H1 (cell line): ENCODE results near the gene CST7. TPM values are rescaled to one million over a fixed set of nuclear protein-coding genes. Genes with fewer than 3 reads are reported as not detected.

Experiments
- CTCF ChIA-PET: fragments of 300-600 bp; sonication (Branson Sonifier 250); formaldehyde crosslinking; loops from one replicate; lab custom pipeline; 2021; ENCODE audit not compliant: partially characterized antibody; lab: Charles Lee
- POLR2A ChIA-PET: fragments of 300-600 bp; sonication (Branson Sonifier 250); formaldehyde crosslinking; loops from one replicate; lab custom pipeline; 2021; ENCODE audit warnings: inconsistent platforms; ENCODE audit not compliant: partially characterized antibody; lab: Charles Lee
- DNase-seq, 2 experiments: peaks; one replicate each; pipeline versions ENCODE4 v3.0.0 to v3.0.0-alpha.2; 2010 to 2022; ENCODE audit warnings: low spot score in 2 of 2, low read depth in 1 of 2, mixed read lengths in 1 of 2
- FAIRE-seq: peaks from 2 replicates; lab custom pipeline; 2011; peaks lifted over from hg19 to GRCh38; lab: Jason Lieb, UNC
- H2AFZ ChIP-seq: 2 replicates; pipeline ENCODE4 v1.8.1; 2012; ENCODE audit warnings: low read length, inconsistent platforms
- H2AK5ac ChIP-seq: 2 replicates; pipeline ENCODE4 v1.6.1; 2013; ENCODE audit warnings: low read depth, low read length
- H2BK120ac ChIP-seq: replicated peaks from 2 replicates; pipeline ENCODE3; 2013; ENCODE audit warnings: low read depth, low read length, inconsistent platforms
- H2BK12ac ChIP-seq: 2 replicates; pipeline ENCODE4 v1.6.1; 2013; ENCODE audit warnings: low read depth, low read length
- H2BK15ac ChIP-seq: 2 replicates; pipeline ENCODE4 v1.6.1; 2013; ENCODE audit warnings: low read length
- H2BK20ac ChIP-seq: 2 replicates; pipeline ENCODE4 v1.6.1; 2013; ENCODE audit warnings: low read length
- H2BK5ac ChIP-seq: 2 replicates; pipeline ENCODE4 v1.6.1; 2013; ENCODE audit warnings: low read depth, low read length
- H3K14ac ChIP-seq: 2 replicates; pipeline ENCODE4 v1.6.1; 2013; ENCODE audit warnings: inconsistent platforms; ENCODE audit not compliant: insufficient read length
- H3K18ac ChIP-seq: 2 replicates; pipeline ENCODE4 v1.6.1; 2013; ENCODE audit warnings: low read length; ENCODE audit errors: extremely low read depth
- H3K23ac ChIP-seq: 2 replicates; pipeline ENCODE4 v1.6.1; 2013; ENCODE audit warnings: inconsistent platforms; ENCODE audit not compliant: insufficient read length
- H3K23me2 ChIP-seq: 2 replicates; pipeline ENCODE4 v1.6.1; 2013; ENCODE audit warnings: low read depth, low read length
- H3K27ac ChIP-seq: 2 replicates; pipeline ENCODE4 v1.6.1; 2011; ENCODE audit warnings: low read depth, low read length, inconsistent platforms
- H3K27me3 ChIP-seq, 4 experiments: replicated peaks in 1 of 4; 1 replicate in 1 of 4; 2 replicates in 3 of 4; pipeline versions ENCODE4 v1.6.1 to v1.8.1; 2011 to 2013; ENCODE audit warnings: low read length in 3 of 4, mild to moderate bottlenecking in 3 of 4, inconsistent platforms in 2 of 4, mixed read lengths in 2 of 4, moderate library complexity in 1 of 4; ENCODE audit not compliant: control insufficient read depth in 3 of 4, insufficient read depth in 3 of 4; ENCODE audit errors: extremely low read depth in 1 of 4
- H3K36me3 ChIP-seq, 4 experiments: 2 replicates each; pipeline versions ENCODE4 v1.6.1 to v1.8.1; 2011 to 2013; ENCODE audit warnings: mild to moderate bottlenecking in 4 of 4, low read length in 3 of 4, moderate library complexity in 2 of 4, control low read depth in 1 of 4, inconsistent platforms in 1 of 4; ENCODE audit not compliant: insufficient read depth in 4 of 4, control insufficient read depth in 2 of 4
- H3K4ac ChIP-seq: replicated peaks from 2 replicates; pipeline ENCODE3; 2013; ENCODE audit warnings: low read length, low read depth, mixed read lengths, inconsistent platforms; ENCODE audit not compliant: insufficient read length
- H3K4me1 ChIP-seq, 4 experiments: replicated peaks in 1 of 4; 1 replicate in 1 of 4; 2 replicates in 3 of 4; pipeline versions ENCODE4 v1.6.1 to v1.8.1; 2011 to 2013; ENCODE audit warnings: low read length in 3 of 4, inconsistent platforms in 2 of 4, mixed read lengths in 1 of 4; ENCODE audit not compliant: insufficient read depth in 4 of 4, control insufficient read depth in 3 of 4
- H3K4me2 ChIP-seq, 2 experiments: 2 replicates each; pipeline versions ENCODE4 v1.6.1 to v1.8.1; 2011 to 2013; ENCODE audit warnings: low read depth in 2 of 2, low read length in 2 of 2, control low read depth in 1 of 2, inconsistent platforms in 1 of 2, mild to moderate bottlenecking in 1 of 2; ENCODE audit not compliant: insufficient read depth in 1 of 2
- H3K4me3 ChIP-seq, 4 experiments: fragments of 200-600, 300-600 bp in 1 of 4; sonication (generic), shearing (Covaris generic), sonication (Bioruptor Twin) in 1 of 4; 2 replicates each; pipeline versions ENCODE4 v1.5.1 to v1.8.1; 2011 to 2016; ENCODE audit warnings: low read length in 4 of 4, low read depth in 3 of 4, control low read depth in 2 of 4, inconsistent platforms in 2 of 4, mild to moderate bottlenecking in 2 of 4, mixed read lengths in 1 of 4, moderate library complexity in 1 of 4; ENCODE audit not compliant: insufficient read depth in 2 of 4; ENCODE audit errors: extremely low read depth in 1 of 4
- H3K56ac ChIP-seq: replicated peaks from 2 replicates; pipeline ENCODE3; 2013; ENCODE audit warnings: low read depth, mild to moderate bottlenecking, mixed read lengths, low read length, inconsistent platforms; ENCODE audit not compliant: insufficient read length
- H3K79me1 ChIP-seq: 2 replicates; pipeline ENCODE4 v1.6.1; 2013; ENCODE audit warnings: low read depth, low read length, control low read depth
- H3K79me2 ChIP-seq, 2 experiments: 2 replicates each; pipeline versions ENCODE4 v1.6.1 to v1.8.1; 2012 to 2013; ENCODE audit warnings: low read length in 2 of 2, mild to moderate bottlenecking in 2 of 2, inconsistent platforms in 1 of 2; ENCODE audit not compliant: insufficient read depth in 2 of 2, control insufficient read depth in 1 of 2
- H3K9ac ChIP-seq, 4 experiments: replicated peaks in 1 of 4; 1 replicate in 1 of 4; 2 replicates in 3 of 4; pipeline versions ENCODE4 v1.6.1 to v1.8.1; 2011 to 2013; ENCODE audit warnings: low read depth in 3 of 4, low read length in 3 of 4, control low read depth in 2 of 4, mild to moderate bottlenecking in 2 of 4, moderate library complexity in 2 of 4, inconsistent platforms in 1 of 4; ENCODE audit errors: extremely low read depth in 1 of 4
- H3K9me3 ChIP-seq, 2 experiments: 2 replicates each; pipeline versions ENCODE4 v1.6.1 to v1.8.1; 2012 to 2013; ENCODE audit warnings: mild to moderate bottlenecking in 2 of 2, moderate library complexity in 2 of 2, control low read depth in 1 of 2, inconsistent platforms in 1 of 2, low read depth in 1 of 2, low read length in 1 of 2, mixed read lengths in 1 of 2; ENCODE audit not compliant: insufficient read depth in 2 of 2
- H4K20me1 ChIP-seq, 2 experiments: replicated peaks in 1 of 2; 2 replicates each; pipeline versions ENCODE3 to v1.8.1; 2011 to 2013; ENCODE audit warnings: inconsistent platforms in 2 of 2, low read length in 2 of 2, mild to moderate bottlenecking in 1 of 2; ENCODE audit not compliant: insufficient read depth in 2 of 2, control insufficient read depth in 1 of 2
- H4K5ac ChIP-seq: 2 replicates; pipeline ENCODE4 v1.6.1; 2013; ENCODE audit warnings: low read length, low read depth, mixed read lengths, inconsistent platforms; ENCODE audit not compliant: insufficient read length
- H4K8ac ChIP-seq: 2 replicates; pipeline ENCODE4 v1.8.0; 2013; ENCODE audit warnings: mild to moderate bottlenecking, moderate library complexity, low read length, inconsistent platforms; ENCODE audit not compliant: insufficient read depth; ENCODE audit errors: extremely low read depth
- H4K91ac ChIP-seq: replicated peaks from 2 replicates; pipeline ENCODE3; 2013; ENCODE audit warnings: low read length, mixed read lengths, inconsistent platforms; ENCODE audit not compliant: insufficient read length
- CTBP2 ChIP-seq: IDR thresholded peaks from 2 replicates; pipeline ENCODE4 v1.7.0; 2011; ENCODE audit warnings: borderline replicate concordance, mild to moderate bottlenecking, moderate library complexity, mixed read lengths, low read length; ENCODE audit not compliant: insufficient read depth, insufficient read length
- GABPA ChIP-seq: IDR thresholded peaks from 2 replicates; pipeline ENCODE4 v1.6.1; 2011; ENCODE audit warnings: mild to moderate bottlenecking, low read length, moderate library complexity, borderline replicate concordance; ENCODE audit not compliant: insufficient read depth
- HDAC6 ChIP-seq: IDR thresholded peaks from one replicate; pipeline ENCODE4 v1.7.1; 2012; ENCODE audit warnings: low read depth, mild to moderate bottlenecking, inconsistent platforms, low read length, moderate library complexity
- JUND ChIP-seq: IDR thresholded peaks from 2 replicates; pipeline ENCODE4 v1.6.1; 2011; ENCODE audit warnings: mild to moderate bottlenecking, improper control_type of control experiment, low read length
- POLR2A ChIP-seq, 2 experiments: IDR thresholded peaks; 1 replicate in 1 of 2; 2 replicates in 1 of 2; pipeline ENCODE4 v1.6.1; 2011; ENCODE audit warnings: low read depth in 2 of 2, low read length in 2 of 2, mild to moderate bottlenecking in 2 of 2; ENCODE audit errors: control extremely low read depth in 1 of 2
- RNF2 ChIP-seq: fragments of 200-900, 300-1000 bp; sonication (generic); IDR thresholded peaks from 2 replicates; pipeline ENCODE4 v1.7.1; 2016; ENCODE audit warnings: borderline replicate concordance, low read depth, mild to moderate bottlenecking, antibody characterized with exemption, low read length; ENCODE audit not compliant: poor library complexity, severe bottlenecking; ENCODE audit errors: missing control alignments
- SIX5 ChIP-seq: IDR thresholded peaks from 2 replicates; pipeline ENCODE4 v1.6.1; 2011; ENCODE audit warnings: mild to moderate bottlenecking, low read depth, low read length
- WGBS, 2 experiments: shearing (Covaris generic) in 1 of 2; methylation state at CpG; one replicate each; pipeline versions ENCODE4 v1.1.6 to v1.1.7; 2013 to 2015; ENCODE audit warnings: low lambda C conversion rate in 2 of 2, mixed read lengths in 2 of 2, inconsistent platforms in 1 of 2, low coverage in 1 of 2, missing lambda C conversion rate in 1 of 2; ENCODE audit not compliant: insufficient replicate concordance in 2 of 2, insufficient coverage in 1 of 2, insufficient read length in 1 of 2; ENCODE audit errors: extremely low coverage in 1 of 2, missing lambda C conversion rate in 1 of 2; 5-methylcytosine and 5-hydroxymethylcytosine counted together
- polyA plus RNA-seq, 7 experiments: library from polyadenylated mRNA; depleted of rRNA in 3 of 7; stranded (reverse) in 5 of 7; unstranded in 2 of 7; fragments of >200 nt in 5 of 7; fragments of 200-250 nt in 2 of 7; gene quantifications; 1 replicate in 5 of 7; 2 replicates in 1 of 7; 4 replicates in 1 of 7; pipeline versions ENCODE4 v1.2.1 to v1.2.3, GENCODE V29; 2011 to 2013; ENCODE audit warnings: missing spikeins in 2 of 7, mixed read lengths in 2 of 7
- total RNA-seq: library from RNA; stranded (reverse); fragmentation: NEBNext Ultra II Directional; extraction: Animal tissue kit (Norgen Biotek cat#: 25700); gene quantifications from 2 replicates; pipeline ENCODE4 v1.2.1, GENCODE V29; 2021
- TF ChIP-seq, protein P1 (sequence below): IDR thresholded peaks from 2 replicates; pipeline ENCODE4 v1.6.1; 2012; ENCODE audit warnings: inconsistent platforms
- TF ChIP-seq, protein P2 (sequence below), 3 experiments: IDR thresholded peaks; 1 replicate in 2 of 3; 2 replicates in 1 of 3; pipeline versions ENCODE4 v1.5.1 to v1.6.1; 2011; ENCODE audit warnings: low read length in 3 of 3, mild to moderate bottlenecking in 3 of 3, inconsistent platforms in 2 of 3, low read depth in 1 of 3, moderate library complexity in 1 of 3; ENCODE audit not compliant: insufficient read depth in 1 of 3; ENCODE audit errors: control extremely low read depth in 1 of 3
- TF ChIP-seq, protein P3 (sequence below): IDR thresholded peaks from 2 replicates; pipeline ENCODE4 v1.6.1; 2012; ENCODE audit warnings: inconsistent platforms

CST7 gene
- total and polyA plus RNA-seq, 2 of the 8 experiments (the other 6 are each of a cell fraction or from before 2014, with no cell fraction given), result not detected

DNA sequence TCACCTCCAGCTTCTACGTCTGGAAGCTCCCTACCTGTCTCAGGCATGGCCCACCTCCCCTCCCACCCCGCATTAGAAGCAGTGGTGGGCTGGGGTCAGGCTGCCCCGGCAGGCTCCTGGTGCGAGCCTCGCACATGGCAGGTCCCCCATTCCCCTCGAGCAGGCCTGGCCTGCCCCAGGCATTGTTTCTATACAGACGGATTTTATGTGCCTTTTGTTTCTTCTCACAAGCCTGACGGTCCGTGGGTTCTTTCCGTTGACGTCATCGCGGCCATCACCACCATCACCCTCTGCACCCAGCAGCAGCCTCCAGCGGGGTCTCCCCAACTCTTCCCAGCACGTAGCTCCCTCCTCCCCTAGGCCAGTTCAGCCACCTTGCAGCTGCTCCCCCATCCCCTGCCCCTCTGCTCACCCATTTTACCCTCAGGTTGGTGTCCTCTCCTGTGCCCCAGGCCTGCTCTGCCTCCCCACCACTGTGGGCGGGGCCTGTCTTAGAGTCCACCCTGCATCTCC, 4.6 kb downstream of the CST7 start:
- Histone ChIP-seq H3K79me1 (no peaks in the 10 kb centered on the region), H4K5ac (no peak overlapping the region), H3K4me3 (no peak overlapping the region), H3K27ac (no peak overlapping the region), H3K9ac (no peak overlapping the region), H4K8ac (no peak overlapping the region), H3K18ac (no peak overlapping the region), H3K79me2 (no peaks in the 10 kb centered on the region), H3K36me3 (no peaks in the 10 kb centered on the region), H3K4ac (no peak overlapping the region), H2AK5ac (no peak overlapping the region), H3K23me2 (no peaks in the 10 kb centered on the region), H3K56ac (no peak overlapping the region), H3K14ac (no peak overlapping the region), H2BK12ac (no peak overlapping the region), H3K4me1 (peaks cover 0 to 2% (median 0%) of the 10 kb centered on the region in 4 experiments; a peak in 1 of 7 replicates), H3K23ac (no peak overlapping the region), H2BK120ac (no peak overlapping the region), H2AFZ (no peak overlapping the region), H2BK20ac (no peak overlapping the region), H2BK5ac (no peak overlapping the region), H2BK15ac (no peak overlapping the region), H4K20me1 (peaks cover 0 to 5% of the 10 kb centered on the region in 2 experiments), H3K9me3 (no peaks in the 10 kb centered on the region), H3K4me2 (no peak overlapping the region), H4K91ac (no peak overlapping the region), H3K27me3 (no peaks in the 10 kb centered on the region)
- DNase-seq (peak in 1 of 2 experiments; percentile 45), FAIRE-seq (no peak)
- WGBS, 2 experiments, result 86% methylated on average over 15 of the region's 16 CpGs; no CpG with 5 or more reads in 1 of the 2 experiments
- ChIA-PET POLR2A (no interaction called here), CTCF (interaction anchor here (0.8 to 3.1 kb wide), 3 partner anchors 15 to 225 kb away, joined by 6 to 16 read pairs (median 6); no protein-coding TSS in a partner anchor)
- TF ChIP-seq GABPA (no peak), POLR2A (IDR thresholded peaks at IDR 0.05; ENCODE audit: control extremely low read depth in 1 of 2, low read depth in 2 of 2, low read length in 2 of 2) (no peak), CTBP2 (no peak), RNF2 (no peak), HDAC6 (no peak), JUND (no peak), SIX5 (no peak)
- TF ChIP-seq, protein P1, sequence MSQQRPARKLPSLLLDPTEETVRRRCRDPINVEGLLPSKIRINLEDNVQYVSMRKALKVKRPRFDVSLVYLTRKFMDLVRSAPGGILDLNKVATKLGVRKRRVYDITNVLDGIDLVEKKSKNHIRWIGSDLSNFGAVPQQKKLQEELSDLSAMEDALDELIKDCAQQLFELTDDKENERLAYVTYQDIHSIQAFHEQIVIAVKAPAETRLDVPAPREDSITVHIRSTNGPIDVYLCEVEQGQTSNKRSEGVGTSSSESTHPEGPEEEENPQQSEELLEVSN, result no peak
- TF ChIP-seq, protein P2, sequence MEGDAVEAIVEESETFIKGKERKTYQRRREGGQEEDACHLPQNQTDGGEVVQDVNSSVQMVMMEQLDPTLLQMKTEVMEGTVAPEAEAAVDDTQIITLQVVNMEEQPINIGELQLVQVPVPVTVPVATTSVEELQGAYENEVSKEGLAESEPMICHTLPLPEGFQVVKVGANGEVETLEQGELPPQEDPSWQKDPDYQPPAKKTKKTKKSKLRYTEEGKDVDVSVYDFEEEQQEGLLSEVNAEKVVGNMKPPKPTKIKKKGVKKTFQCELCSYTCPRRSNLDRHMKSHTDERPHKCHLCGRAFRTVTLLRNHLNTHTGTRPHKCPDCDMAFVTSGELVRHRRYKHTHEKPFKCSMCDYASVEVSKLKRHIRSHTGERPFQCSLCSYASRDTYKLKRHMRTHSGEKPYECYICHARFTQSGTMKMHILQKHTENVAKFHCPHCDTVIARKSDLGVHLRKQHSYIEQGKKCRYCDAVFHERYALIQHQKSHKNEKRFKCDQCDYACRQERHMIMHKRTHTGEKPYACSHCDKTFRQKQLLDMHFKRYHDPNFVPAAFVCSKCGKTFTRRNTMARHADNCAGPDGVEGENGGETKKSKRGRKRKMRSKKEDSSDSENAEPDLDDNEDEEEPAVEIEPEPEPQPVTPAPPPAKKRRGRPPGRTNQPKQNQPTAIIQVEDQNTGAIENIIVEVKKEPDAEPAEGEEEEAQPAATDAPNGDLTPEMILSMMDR (IDR thresholded peaks at IDR 0.05; ENCODE audit: control extremely low read depth in 1 of 3, insufficient read depth in 1 of 3, low read depth in 1 of 3, low read length in 3 of 3), result no peak
- TF ChIP-seq, protein P3, sequence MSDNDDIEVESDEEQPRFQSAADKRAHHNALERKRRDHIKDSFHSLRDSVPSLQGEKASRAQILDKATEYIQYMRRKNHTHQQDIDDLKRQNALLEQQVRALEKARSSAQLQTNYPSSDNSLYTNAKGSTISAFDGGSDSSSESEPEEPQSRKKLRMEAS, result no peak
